Left hindlimb (tissue), 1 donor: Measurements from ENCODE around the gene OR6C74.

Experiments used
- DNase-seq: peaks from one replicate; pipeline ENCODE4 v3.0.0-alpha.2; 2018

The OR6C74 gene

DNA sequence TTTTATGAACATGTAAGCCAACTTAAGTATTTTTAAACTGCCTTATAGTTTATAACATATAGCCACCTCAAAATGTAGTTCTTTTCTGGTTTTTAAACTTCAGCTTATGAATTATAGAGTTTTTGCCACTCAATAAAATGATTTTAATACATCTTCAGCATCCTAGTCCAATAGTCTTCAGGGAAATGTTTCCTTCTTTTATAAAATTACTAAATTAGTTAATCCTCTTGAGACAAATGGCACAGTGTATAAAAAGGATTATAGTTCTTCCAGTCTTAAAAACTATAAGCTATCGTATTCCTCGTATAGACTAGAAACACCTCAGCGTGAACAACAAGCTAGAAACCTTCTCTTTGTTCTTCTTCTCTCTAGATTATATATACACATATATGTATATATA lies at the start of gene OR6C74:
TSS of gene OR6C74 (plus strand) at position 301 of the 400 bp plus-strand sequence. CDS start 2,679 bp downstream, outside the sequence.
- no peak for DNase-seq

DNA sequence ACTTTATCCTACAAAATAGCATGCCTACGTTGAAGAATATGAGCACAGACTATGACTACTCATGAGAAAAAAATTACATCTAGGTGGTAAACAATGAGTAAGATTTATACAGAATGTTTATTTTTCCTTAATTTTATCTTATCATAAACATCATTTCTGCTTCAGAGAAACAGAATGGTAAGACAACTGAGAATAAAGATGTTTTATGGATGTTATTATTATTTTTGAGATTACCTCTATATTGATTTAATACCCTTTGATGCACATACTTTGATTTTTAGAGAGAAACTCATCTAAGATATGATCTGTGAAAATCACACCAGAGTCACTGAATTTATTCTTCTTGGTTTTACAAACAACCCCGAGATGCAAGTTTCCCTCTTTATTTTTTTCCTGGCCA lies 23.7 kb upstream of the OR6C74 start, which contains the start of gene OR10A7:
TSS of gene OR10A7 (plus strand) at position 301 of the 400 bp plus-strand sequence. CDS start at position 301, 0 bp downstream.
- no peak for DNase-seq

GRCh38 chr12:55226523-55226922 lies 17.9 kb upstream of the OR6C74 start:
- DNase-seq = no peak

DNA sequence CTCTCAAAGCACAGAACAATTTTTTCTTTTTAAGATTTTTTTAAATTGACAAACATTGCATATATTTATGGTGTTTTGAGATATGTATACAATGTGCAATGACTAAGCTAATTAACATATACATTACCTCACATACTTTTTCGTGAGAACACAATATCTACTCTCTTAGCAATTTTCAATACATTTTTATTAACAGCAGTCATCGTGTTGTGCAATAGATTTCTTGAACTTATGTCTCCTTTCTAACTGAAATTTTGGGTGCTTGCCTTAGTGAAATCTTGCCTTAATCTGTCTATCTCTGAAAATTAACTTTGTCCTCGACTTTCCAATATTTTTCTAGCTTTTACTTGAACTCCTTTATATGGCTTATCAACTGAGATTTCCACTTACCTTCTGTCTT lies 16.8 kb upstream of the OR6C74 start:
- no peak for DNase-seq

DNA sequence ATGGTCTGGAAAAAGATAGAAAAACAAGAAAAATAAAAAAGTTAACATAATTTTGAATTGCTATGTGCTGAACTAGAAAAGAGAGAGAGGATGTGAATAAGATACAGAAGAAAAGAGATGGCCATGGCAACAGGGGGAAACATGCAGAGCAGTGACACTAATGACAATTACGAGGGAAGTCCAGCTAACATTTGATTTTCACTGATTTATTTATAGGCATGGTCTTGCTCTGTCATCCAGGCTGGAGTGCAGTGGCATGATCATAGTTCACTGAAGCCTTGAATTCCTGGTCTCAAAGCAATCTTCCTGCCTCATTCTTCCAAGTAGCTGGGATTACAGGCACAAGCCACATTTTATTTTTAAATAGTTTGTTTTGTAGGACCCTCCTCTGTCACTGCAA lies 1.8 kb downstream of the OR6C74 start:
- no peak for DNase-seq

DNA sequence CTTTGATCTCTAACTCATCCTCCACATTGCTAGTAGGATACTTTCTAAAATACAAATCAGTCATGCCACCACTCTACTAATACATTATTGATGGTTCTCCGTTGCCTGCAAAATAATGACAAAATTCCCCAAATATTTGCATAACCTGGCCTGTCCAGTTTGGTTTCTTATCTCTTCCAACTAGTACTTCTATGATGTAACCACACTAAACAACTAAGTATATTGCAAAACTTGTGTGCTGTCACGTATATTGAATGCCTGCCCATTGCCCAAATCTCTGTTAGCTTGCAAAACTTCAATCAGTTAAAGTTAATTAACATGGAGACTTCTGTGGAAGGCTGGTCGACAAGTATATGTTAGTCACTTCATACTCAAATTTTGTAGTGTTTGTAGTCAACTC lies 6.5 kb downstream of the OR6C74 start:
- DNase-seq = no peak

GRCh38 chr12:55253281-55253680 lies 8.9 kb downstream of the OR6C74 start:
- DNase-seq = no peak

- DNase-seq = no peak
These were observed 12.4 kb downstream of the OR6C74 start for GRCh38 chr12:55256831-55257230.

- no peak for DNase-seq
These were observed 13.9 kb downstream of the OR6C74 start for GRCh38 chr12:55258303-55258702.

- DNase-seq = no peak
These were observed 36.6 kb downstream of the OR6C74 start for GRCh38 chr12:55280991-55281390.

GRCh38 chr12:55289999-55290398 lies 45.6 kb downstream of the OR6C74 start:
- DNase-seq = no peak
